CD4-positive, alpha-beta T cell (primary cell): ENCODE measurements around the gene PLPPR1. TPM values are rescaled to one million over a fixed set of nuclear protein-coding genes. Genes with fewer than 3 reads are reported as not detected.

ENCODE experiments used
- ATAC-seq: fragments of 200-7000 bp; cut with Tn5 transposase; one replicate; pipeline ENCODE4 v1.10.0; 2022; ENCODE audit warnings: mild to moderate bottlenecking; ENCODE audit not compliant: poor library complexity
- CTCF ChIA-PET: fragments of 350-600 bp; sonication (Branson Sonifier 250); formaldehyde crosslinking; loops from one replicate; lab custom pipeline; 2021; ENCODE audit warnings: antibody characterized with exemption, inconsistent platforms; lab: Charles Lee
- POLR2A ChIA-PET: fragments of 350-600 bp; sonication (Branson Sonifier 250); formaldehyde crosslinking; loops from one replicate; lab custom pipeline; 2021; ENCODE audit warnings: antibody characterized with exemption, inconsistent platforms; lab: Charles Lee
- DNase-seq, 14 experiments: peaks; one replicate each; pipeline ENCODE4 v3.0.0-alpha.2; 2013 to 2020; ENCODE audit warnings: mixed read lengths in 2 of 14
- H3K27ac ChIP-seq, 2 donors: one replicate each; pipeline versions ENCODE4 v1.5.1 to v1.7.0; 2013; ENCODE audit warnings: low read length in 2 of 2, low read depth in 1 of 2, mild to moderate bottlenecking in 1 of 2
- H3K27me3 ChIP-seq, 2 experiments: 1 replicate in 1 of 2; 2 replicates in 1 of 2; pipeline versions ENCODE4 v1.6.1 to v1.7.0; 2013; ENCODE audit warnings: low read length in 2 of 2, control low read depth in 1 of 2, mild to moderate bottlenecking in 1 of 2, moderate library complexity in 1 of 2; ENCODE audit not compliant: insufficient read depth in 2 of 2, control insufficient read depth in 1 of 2
- H3K36me3 ChIP-seq: one replicate; pipeline ENCODE4 v1.6.1; 2013; ENCODE audit warnings: low read length, control low read depth; ENCODE audit not compliant: insufficient read depth
- H3K4me1 ChIP-seq: one replicate; pipeline ENCODE4 v1.6.1; 2013; ENCODE audit warnings: low read length, control low read depth; ENCODE audit not compliant: insufficient read depth
- H3K4me3 ChIP-seq: one replicate; pipeline ENCODE4 v1.5.1; 2013; ENCODE audit warnings: mild to moderate bottlenecking, low read length, moderate library complexity
- H3K9me3 ChIP-seq, 2 experiments: 1 replicate in 1 of 2; 2 replicates in 1 of 2; pipeline versions ENCODE4 v1.6.1 to v1.7.0; 2013; ENCODE audit warnings: low read length in 2 of 2, mild to moderate bottlenecking in 2 of 2, control low read depth in 1 of 2, moderate library complexity in 1 of 2; ENCODE audit not compliant: control insufficient read depth in 1 of 2, insufficient read depth in 1 of 2
- H3K27ac Mint-ChIP-seq: one replicate; pipeline ENCODE4 v1.8.0; 2020; ENCODE audit warnings: mixed read lengths
- H3K27me3 Mint-ChIP-seq: one replicate; pipeline ENCODE4 v1.8.0; 2021; ENCODE audit warnings: mixed read lengths
- H3K36me3 Mint-ChIP-seq: one replicate; pipeline ENCODE4 v1.8.0; 2021; ENCODE audit warnings: low read depth, mixed read lengths
- H3K4me1 Mint-ChIP-seq: one replicate; pipeline ENCODE4 v1.8.0; 2021; ENCODE audit warnings: low read depth, mixed read lengths
- H3K4me3 Mint-ChIP-seq: one replicate; pipeline ENCODE4 v1.8.0; 2020; ENCODE audit warnings: mild to moderate bottlenecking, mixed read lengths
- H3K9me3 Mint-ChIP-seq: one replicate; pipeline ENCODE4 v1.8.0; 2020; ENCODE audit warnings: mixed read lengths
- CTCF ChIP-seq: fragments of 200-600 bp; IDR thresholded peaks from one replicate; pipeline ENCODE4 v1.8.0; 2022; ENCODE audit warnings: antibody characterized with exemption, mild to moderate bottlenecking
- intact Hi-C, 2 experiments: fragments of 100-400 bp; cut with DNase I in 1 of 2; cut with micrococcal nuclease in 1 of 2; formaldehyde crosslinking; loops; one replicate each; pipeline versions ENCODE4 v1.15.1 to v1.9.0; 2023 to 2025; cut with DNase I, micrococcal nuclease
- total RNA-seq, 174 experiments: library from RNA in 2 of 174; stranded (reverse) in 2 of 174; gene quantifications; one replicate each; pipeline ENCODE4 v1.2.3 and lab custom pipeline; 2021 to 2026

PLPPR1 gene
- total RNA-seq, 2 experiments from 2014 or later, result not detected

GRCh38 chr9:101226803-101227202 is 198.3 kb downstream of the PLPPR1 start:
- ChIA-PET CTCF (no interaction called here), POLR2A (no interaction called here)
- H3K27me3 Mint-ChIP-seq, result no peaks in the 10 kb centered on the region
- H3K27me3 ChIP-seq, result no peaks in the 10 kb centered on the region
- H3K36me3 Mint-ChIP-seq, result no peaks in the 10 kb centered on the region
- no peak overlapping the region for H3K4me3 Mint-ChIP-seq
- H3K4me3 ChIP-seq, result no peak overlapping the region
- TF ChIP-seq CTCF, result no peak
- H3K9me3 ChIP-seq, result no peaks in the 10 kb centered on the region
- ATAC-seq (no peak), DNase-seq (no peak)
- no peak overlapping the region for H3K27ac Mint-ChIP-seq
- no peaks in the 10 kb centered on the region for H3K36me3 ChIP-seq
- H3K4me1 Mint-ChIP-seq, result no peaks in the 10 kb centered on the region
- no peaks in the 10 kb centered on the region for H3K4me1 ChIP-seq
- intact Hi-C loops, result no loop called here
- H3K9me3 Mint-ChIP-seq, result no peaks in the 10 kb centered on the region
- no peak overlapping the region for H3K27ac ChIP-seq

GRCh38 chr9:101229606-101230005 is 201.1 kb downstream of the PLPPR1 start:
- H3K36me3 Mint-ChIP-seq, result no peaks in the 10 kb centered on the region
- no peaks in the 10 kb centered on the region for H3K4me1 Mint-ChIP-seq
- H3K27ac Mint-ChIP-seq, result no peak overlapping the region

GRCh38 chr9:101232405-101232977 is 204.0 kb downstream of the PLPPR1 start:
- Mint-ChIP-seq H3K9me3 (no peaks in the 10 kb centered on the region), H3K36me3 (no peaks in the 10 kb centered on the region), H3K4me3 (no peak overlapping the region), H3K4me1 (no peaks in the 10 kb centered on the region), H3K27me3 (peaks cover 16% of the 10 kb centered on the region), H3K27ac (no peak overlapping the region)
- Histone ChIP-seq H3K27me3 (peaks cover 0 to 2% of the 10 kb centered on the region in 2 experiments), H3K4me3 (no peak overlapping the region), H3K27ac (no peak overlapping the region), H3K4me1 (no peaks in the 10 kb centered on the region), H3K36me3 (no peaks in the 10 kb centered on the region), H3K9me3 (no peaks in the 10 kb centered on the region)
- no peak for DNase-seq
- no peak for ATAC-seq
- intact Hi-C loops, result no loop called here
- POLR2A ChIA-PET, result no interaction called here
- CTCF ChIA-PET, result no interaction called here
- no peak for TF ChIP-seq CTCF

More at GRCh38 chr9:101229606-101230005, 201.1 kb downstream of the PLPPR1 start:
- ChIA-PET POLR2A (no interaction called here), CTCF (no interaction called here)
- intact Hi-C loops, result no loop called here
- Histone ChIP-seq H3K27me3 (peaks cover 0 to 2% of the 10 kb centered on the region in 2 experiments), H3K4me1 (no peaks in the 10 kb centered on the region), H3K27ac (no peak overlapping the region), H3K4me3 (no peak overlapping the region), H3K36me3 (no peaks in the 10 kb centered on the region), H3K9me3 (no peaks in the 10 kb centered on the region)
- no peaks in the 10 kb centered on the region for H3K9me3 Mint-ChIP-seq
- DNase-seq (no peak), ATAC-seq (no peak)
- no peak overlapping the region for H3K4me3 Mint-ChIP-seq
- no peak for TF ChIP-seq CTCF
- H3K27me3 Mint-ChIP-seq, result peaks cover 8% of the 10 kb centered on the region
